ENCODE measurements around the gene TBC1D1. TPM values are rescaled to one million over a fixed set of nuclear protein-coding genes. Genes with fewer than 3 reads are reported as not detected.

TBC1D1 gene
- polyA plus RNA-seq, 3 donors: 23.3 to 70.0 (median 31.5) TPM

- H3K27me3 Mint-ChIP-seq (ENCODE audit: low read depth in 3 of 3): peaks cover 3 to 6% (median 5%) of the 10 kb centered on the region in 3 donors
- H3K4me1 ChIP-seq (ENCODE audit: control insufficient read depth in 1 of 2, insufficient read depth in 2 of 2, low read length in 2 of 2): peaks cover 48 to 52% of the 10 kb centered on the region in 2 donors
- no peaks in the 10 kb centered on the region for H3K9me3 Mint-ChIP-seq
- H3K4me3 Mint-ChIP-seq: no peak overlapping the region
- H3K4me3 ChIP-seq (replicated peaks in 1 of 3; ENCODE audit: low read depth in 2 of 3, low read length in 3 of 3): no peak overlapping the region
- H3K27ac ChIP-seq (ENCODE audit: low read depth in 1 of 2, low read length in 2 of 2): peak overlapping the region in 1 of 2 donors; percentile 23
- H3K27ac Mint-ChIP-seq: peak overlapping the region in 4 of 7 donors; percentile 66 to 90 (median 86)
- no peak overlapping the region for H3K4me2 ChIP-seq (replicated peaks; ENCODE audit: extremely low read depth, low read length, poor library complexity, severe bottlenecking)
- H3K9ac ChIP-seq (ENCODE audit: insufficient read depth, low read length, poor library complexity, severe bottlenecking): no peak overlapping the region
- no peaks in the 10 kb centered on the region for H3K79me2 ChIP-seq (ENCODE audit: insufficient read depth, low read length)
- H3K36me3 Mint-ChIP-seq: no peaks in the 10 kb centered on the region
- H4K20me1 ChIP-seq (ENCODE audit: insufficient read depth, low read length): no peaks in the 10 kb centered on the region
- peak in 2 of 3 donors; percentile 45 to 72 for DNase-seq
- TF ChIP-seq, protein P1, sequence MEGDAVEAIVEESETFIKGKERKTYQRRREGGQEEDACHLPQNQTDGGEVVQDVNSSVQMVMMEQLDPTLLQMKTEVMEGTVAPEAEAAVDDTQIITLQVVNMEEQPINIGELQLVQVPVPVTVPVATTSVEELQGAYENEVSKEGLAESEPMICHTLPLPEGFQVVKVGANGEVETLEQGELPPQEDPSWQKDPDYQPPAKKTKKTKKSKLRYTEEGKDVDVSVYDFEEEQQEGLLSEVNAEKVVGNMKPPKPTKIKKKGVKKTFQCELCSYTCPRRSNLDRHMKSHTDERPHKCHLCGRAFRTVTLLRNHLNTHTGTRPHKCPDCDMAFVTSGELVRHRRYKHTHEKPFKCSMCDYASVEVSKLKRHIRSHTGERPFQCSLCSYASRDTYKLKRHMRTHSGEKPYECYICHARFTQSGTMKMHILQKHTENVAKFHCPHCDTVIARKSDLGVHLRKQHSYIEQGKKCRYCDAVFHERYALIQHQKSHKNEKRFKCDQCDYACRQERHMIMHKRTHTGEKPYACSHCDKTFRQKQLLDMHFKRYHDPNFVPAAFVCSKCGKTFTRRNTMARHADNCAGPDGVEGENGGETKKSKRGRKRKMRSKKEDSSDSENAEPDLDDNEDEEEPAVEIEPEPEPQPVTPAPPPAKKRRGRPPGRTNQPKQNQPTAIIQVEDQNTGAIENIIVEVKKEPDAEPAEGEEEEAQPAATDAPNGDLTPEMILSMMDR (IDR thresholded peaks at IDR 0.05): no peak
- intact Hi-C loops (cut with micrococcal nuclease): no loop called here
- WGBS (ENCODE audit: insufficient coverage): 100% methylated on average over 1 of the region's 2 CpGs
- peaks cover 57% of the 10 kb centered on the region for H3K4me1 Mint-ChIP-seq
- no peaks in the 10 kb centered on the region for H3K36me3 ChIP-seq (replicated peaks in 1 of 2; ENCODE audit: control insufficient read depth in 1 of 2, insufficient read depth in 2 of 2, low read length in 2 of 2)
- no peak overlapping the region for H2AFZ ChIP-seq (ENCODE audit: insufficient read depth, low read depth, low read length, poor library complexity, severe bottlenecking)
- no peaks in the 10 kb centered on the region for H3K9me3 ChIP-seq (replicated peaks in 1 of 2; ENCODE audit: control insufficient read depth in 1 of 2, insufficient read depth in 1 of 2, low read length in 2 of 2)
- no peaks in the 10 kb centered on the region for H3K27me3 ChIP-seq (ENCODE audit: control insufficient read depth in 2 of 2, insufficient read depth in 2 of 2, low read length in 2 of 2)
Observed at GRCh38 chr4:38153387-38153760, 262.5 kb downstream of the TBC1D1 start.

- 0% methylated on average over 2 of the region's 5 CpGs for WGBS (ENCODE audit: insufficient coverage)
- Mint-ChIP-seq H3K4me3 (peak overlapping the region; percentile 12 to 46), H3K9me3 (no peaks in the 10 kb centered on the region), H3K27me3 (ENCODE audit: low read depth in 3 of 3) (peaks cover 2 to 7% (median 5%) of the 10 kb centered on the region in 3 donors), H3K4me1 (peaks cover 58% of the 10 kb centered on the region), H3K27ac (peak overlapping the region in 6 of 7 donors; percentile 77 to 90 (median 84)), H3K36me3 (no peaks in the 10 kb centered on the region)
- H3K27ac ChIP-seq (ENCODE audit: low read depth in 1 of 2, low read length in 2 of 2): peak overlapping the region; percentile 1 to 62
- no peaks in the 10 kb centered on the region for H4K20me1 ChIP-seq (ENCODE audit: insufficient read depth, low read length)
- no peaks in the 10 kb centered on the region for H3K27me3 ChIP-seq (ENCODE audit: control insufficient read depth in 2 of 2, insufficient read depth in 2 of 2, low read length in 2 of 2)
- H3K4me3 ChIP-seq (replicated peaks in 1 of 3; ENCODE audit: low read depth in 2 of 3, low read length in 3 of 3): no peak overlapping the region
- intact Hi-C loops (cut with micrococcal nuclease): no loop called here
- DNase-seq: no peak
- H3K9ac ChIP-seq (ENCODE audit: insufficient read depth, low read length, poor library complexity, severe bottlenecking): no peak overlapping the region
- H3K4me2 ChIP-seq (replicated peaks; ENCODE audit: extremely low read depth, low read length, poor library complexity, severe bottlenecking): peak overlapping the region; percentile 26
- TF ChIP-seq, protein P1 (IDR thresholded peaks at IDR 0.05): no peak
- no peaks in the 10 kb centered on the region for H3K36me3 ChIP-seq (replicated peaks in 1 of 2; ENCODE audit: control insufficient read depth in 1 of 2, insufficient read depth in 2 of 2, low read length in 2 of 2)
- H3K79me2 ChIP-seq (ENCODE audit: insufficient read depth, low read length): no peaks in the 10 kb centered on the region
- H2AFZ ChIP-seq (ENCODE audit: insufficient read depth, low read depth, low read length, poor library complexity, severe bottlenecking): peak overlapping the region; percentile 19
- H3K9me3 ChIP-seq (replicated peaks in 1 of 2; ENCODE audit: control insufficient read depth in 1 of 2, insufficient read depth in 1 of 2, low read length in 2 of 2): no peaks in the 10 kb centered on the region
- H3K4me1 ChIP-seq (ENCODE audit: control insufficient read depth in 1 of 2, insufficient read depth in 2 of 2, low read length in 2 of 2): peaks cover 53 to 55% of the 10 kb centered on the region in 2 donors
Observed at GRCh38 chr4:38154252-38154651, 263.4 kb downstream of the TBC1D1 start.

All from CD14-positive monocyte (primary cell).